ENCODE measurements around the gene GPD1L. TPM values are rescaled to one million over a fixed set of nuclear protein-coding genes. Genes with fewer than 3 reads are reported as not detected.

The GPD1L gene
- total RNA-seq: 7.5 and 23.4 TPM in 2 replicates

DNA sequence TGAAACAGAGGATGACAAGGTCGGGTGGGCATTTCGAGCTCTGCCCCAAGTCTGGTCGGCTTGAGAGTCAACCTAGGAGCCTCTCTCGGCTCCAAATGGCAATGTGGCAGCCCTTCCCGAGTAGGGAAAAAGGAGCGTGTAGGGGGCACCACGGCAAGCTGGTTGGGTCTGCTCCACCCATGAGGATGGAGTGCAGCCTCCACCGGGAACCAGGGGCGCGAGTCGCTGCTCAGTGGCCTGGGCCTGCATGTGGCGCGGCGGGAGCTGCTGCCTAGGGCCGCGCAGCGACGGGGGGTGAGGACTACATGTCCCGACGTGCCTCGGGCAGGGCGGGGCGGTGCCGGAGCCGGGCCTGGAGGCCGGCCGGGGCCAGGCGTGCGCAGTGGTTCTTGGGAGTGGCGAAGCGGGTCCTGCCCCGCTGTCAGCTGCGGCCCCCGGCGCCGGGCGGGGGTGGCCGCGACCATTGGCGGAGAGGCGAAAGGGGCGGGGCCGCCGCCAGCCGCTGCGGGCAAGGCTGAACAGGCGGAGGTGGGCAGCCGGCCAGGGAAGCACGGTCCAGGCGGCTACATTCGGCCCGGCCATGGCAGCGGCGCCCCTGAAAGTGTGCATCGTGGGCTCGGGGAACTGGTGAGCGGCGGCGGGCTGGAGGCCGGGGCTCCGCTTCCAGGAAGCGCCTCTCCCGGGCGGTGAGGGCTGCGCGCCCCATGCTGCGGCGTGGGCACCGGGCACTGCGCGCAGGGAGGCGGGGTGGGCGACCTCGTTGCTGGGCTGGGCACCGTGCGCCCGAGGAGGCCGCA lies at the start of gene GPD1L:
TSS of gene GPD1L (plus strand) at position 489 of the 797 bp plus-strand sequence. CDS start at position 581, 92 bp downstream.

Other genes with a start within 250 kb of the GPD1L start
- gene OSBPL10, start 125.4 kb upstream of the GPD1L start, total RNA-seq: 14.2 and 24.9 TPM in 2 replicates
- gene ZNF860, start 124.9 kb upstream of the GPD1L start, total RNA-seq: 1.4 and 1.9 TPM in 2 replicates
- gene CMTM8, start 132.1 kb downstream of the GPD1L start, total RNA-seq: 1.7 TPM in 2 replicates

Data from tracheal epithelial cell (primary cell).